ENCODE measurements around the gene ART4.

ART4 gene

DNA sequence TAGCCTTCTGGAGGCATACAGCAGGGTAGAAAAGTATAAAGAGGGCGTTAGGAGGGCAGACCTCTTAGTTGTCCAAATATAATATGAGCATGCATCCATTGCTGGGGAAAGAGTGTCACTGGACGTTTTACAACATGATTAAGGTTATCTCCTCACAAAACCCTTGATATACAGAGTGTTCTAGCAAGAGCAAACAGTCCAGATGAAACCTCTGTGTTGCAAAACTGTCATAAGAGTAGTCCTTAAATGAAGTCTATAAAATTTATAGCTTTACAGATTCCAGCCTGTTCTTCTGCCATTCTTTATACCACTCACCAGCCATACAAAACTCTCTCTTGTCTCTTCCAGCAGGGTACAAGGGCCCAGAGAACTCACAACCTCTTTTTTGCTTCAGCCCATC is 61.8 kb downstream of the ART4 start:
- Histone ChIP-seq H2BK15ac (replicated peaks; ENCODE audit: low read depth) (no peak overlapping the region), H3K56ac (ENCODE audit: low read length) (no peak overlapping the region), H3K4me3 (ENCODE audit: low read length) (no peak overlapping the region), H3K27me3 (ENCODE audit: insufficient read depth, low read length, poor library complexity) (no peaks in the 10 kb centered on the region), H3K18ac (ENCODE audit: low read length) (no peak overlapping the region), H2BK5ac (ENCODE audit: low read length) (no peak overlapping the region), H4K8ac (ENCODE audit: low read depth, low read length) (no peak overlapping the region), H3K4me1 (ENCODE audit: control insufficient read depth, low read depth, low read length) (no peaks in the 10 kb centered on the region), H3K23ac (ENCODE audit: low read length) (no peak overlapping the region), H4K5ac (ENCODE audit: low read length) (no peak overlapping the region), H3K79me1 (ENCODE audit: low read length) (no peaks in the 10 kb centered on the region), H3K9ac (ENCODE audit: low read length) (no peak overlapping the region), H3K79me2 (ENCODE audit: control insufficient read depth, insufficient read depth, low read length) (no peaks in the 10 kb centered on the region), H3K27ac (ENCODE audit: low read depth, low read length) (no peak overlapping the region), H2BK120ac (ENCODE audit: low read depth, low read length) (no peak overlapping the region), H3K4ac (ENCODE audit: low read depth, low read length) (no peak overlapping the region), H2AK5ac (ENCODE audit: low read length) (no peak overlapping the region), H3K36me3 (ENCODE audit: control insufficient read depth, insufficient read depth, low read length) (no peaks in the 10 kb centered on the region), H3K4me2 (ENCODE audit: low read length) (no peak overlapping the region)
- no CpG with 5 or more reads among the region's 2 CpGs for WGBS (ENCODE audit: extremely low coverage, insufficient coverage, low lambda C conversion rate)
- no peak for DNase-seq

DNA sequence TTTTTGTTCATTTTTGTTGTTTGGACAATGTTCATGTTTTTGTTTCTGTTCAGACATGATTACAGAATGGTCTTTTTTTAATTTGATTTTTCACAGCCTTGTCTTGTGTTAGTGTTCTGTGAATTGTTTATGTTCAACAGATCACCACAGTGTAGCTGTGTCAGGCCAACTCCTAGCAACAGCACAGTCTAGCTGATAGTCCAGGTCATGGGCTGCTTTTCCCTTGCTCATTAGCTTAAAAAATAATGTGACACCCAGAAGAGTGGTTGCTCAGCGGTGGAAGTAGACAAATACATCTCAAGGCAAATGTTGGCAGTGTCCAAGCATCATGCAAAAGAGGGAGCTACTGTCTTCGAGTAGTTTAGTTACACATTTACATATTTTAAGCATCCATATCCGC is 62.5 kb downstream of the ART4 start:
- H2AK5ac ChIP-seq (ENCODE audit: low read length) = no peak overlapping the region
- H3K23ac ChIP-seq (ENCODE audit: low read length) = no peak overlapping the region
- H3K4me3 ChIP-seq (ENCODE audit: low read length) = no peak overlapping the region
- no peaks in the 10 kb centered on the region for H3K27me3 ChIP-seq (ENCODE audit: insufficient read depth, low read length, poor library complexity)
- H4K5ac ChIP-seq (ENCODE audit: low read length) = no peak overlapping the region
- H3K4ac ChIP-seq (ENCODE audit: low read depth, low read length) = no peak overlapping the region
- no peaks in the 10 kb centered on the region for H3K79me2 ChIP-seq (ENCODE audit: control insufficient read depth, insufficient read depth, low read length)
- no peak overlapping the region for H2BK120ac ChIP-seq (ENCODE audit: low read depth, low read length)
- no peak overlapping the region for H3K18ac ChIP-seq (ENCODE audit: low read length)
- no peaks in the 10 kb centered on the region for H3K36me3 ChIP-seq (ENCODE audit: control insufficient read depth, insufficient read depth, low read length)
- no peak overlapping the region for H3K56ac ChIP-seq (ENCODE audit: low read length)
- no peak overlapping the region for H4K8ac ChIP-seq (ENCODE audit: low read depth, low read length)
- H3K27ac ChIP-seq (ENCODE audit: low read depth, low read length) = no peak overlapping the region
- DNase-seq = no peak
- H3K79me1 ChIP-seq (ENCODE audit: low read length) = no peaks in the 10 kb centered on the region
- H3K9ac ChIP-seq (ENCODE audit: low read length) = no peak overlapping the region
- no peak overlapping the region for H2BK15ac ChIP-seq (replicated peaks; ENCODE audit: low read depth)
- no peak overlapping the region for H2BK5ac ChIP-seq (ENCODE audit: low read length)
- H3K4me2 ChIP-seq (ENCODE audit: low read length) = no peak overlapping the region
- WGBS (ENCODE audit: extremely low coverage, insufficient coverage, low lambda C conversion rate) = no CpG with 5 or more reads among the region's 3 CpGs
- H3K4me1 ChIP-seq (ENCODE audit: control insufficient read depth, low read depth, low read length) = no peaks in the 10 kb centered on the region

DNA sequence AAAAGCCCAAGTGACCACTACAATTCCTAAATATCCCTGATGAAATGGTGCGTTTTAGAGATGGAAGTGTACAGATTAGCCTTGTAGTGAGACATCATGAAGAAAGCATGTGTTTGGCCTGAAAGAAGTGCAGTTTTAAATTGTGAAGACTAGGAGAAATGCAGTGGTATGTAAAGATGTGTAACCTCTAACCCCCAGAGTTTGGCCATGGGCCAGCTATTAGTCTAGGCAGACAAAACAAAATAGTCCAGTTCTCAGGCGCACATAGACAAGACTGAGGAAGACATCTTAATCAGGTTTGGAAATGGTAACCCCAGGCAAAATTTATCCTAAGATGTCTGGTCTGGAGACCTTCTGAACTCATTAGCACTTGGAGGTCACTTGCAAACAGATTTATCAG is 63.5 kb downstream of the ART4 start:
- H4K8ac ChIP-seq (ENCODE audit: low read depth, low read length) = no peak overlapping the region
- H3K18ac ChIP-seq (ENCODE audit: low read length) = no peak overlapping the region
- no peaks in the 10 kb centered on the region for H3K4me1 ChIP-seq (ENCODE audit: control insufficient read depth, low read depth, low read length)
- H3K79me2 ChIP-seq (ENCODE audit: control insufficient read depth, insufficient read depth, low read length) = no peaks in the 10 kb centered on the region
- H3K79me1 ChIP-seq (ENCODE audit: low read length) = no peaks in the 10 kb centered on the region
- H3K4me2 ChIP-seq (ENCODE audit: low read length) = no peak overlapping the region
- WGBS (ENCODE audit: extremely low coverage, insufficient coverage, low lambda C conversion rate) = no CpG with 5 or more reads among the region's 2 CpGs
- no peak overlapping the region for H2BK15ac ChIP-seq (replicated peaks; ENCODE audit: low read depth)
- no peaks in the 10 kb centered on the region for H3K27me3 ChIP-seq (ENCODE audit: insufficient read depth, low read length, poor library complexity)
- no peak overlapping the region for H3K56ac ChIP-seq (ENCODE audit: low read length)
- no peak overlapping the region for H3K4ac ChIP-seq (ENCODE audit: low read depth, low read length)
- H3K4me3 ChIP-seq (ENCODE audit: low read length) = no peak overlapping the region
- no peak overlapping the region for H2BK120ac ChIP-seq (ENCODE audit: low read depth, low read length)
- no peak overlapping the region for H3K27ac ChIP-seq (ENCODE audit: low read depth, low read length)
- no peak overlapping the region for H2BK5ac ChIP-seq (ENCODE audit: low read length)
- H3K23ac ChIP-seq (ENCODE audit: low read length) = no peak overlapping the region
- no peak for DNase-seq
- no peak overlapping the region for H2AK5ac ChIP-seq (ENCODE audit: low read length)
- no peak overlapping the region for H3K9ac ChIP-seq (ENCODE audit: low read length)
- no peaks in the 10 kb centered on the region for H3K36me3 ChIP-seq (ENCODE audit: control insufficient read depth, insufficient read depth, low read length)
- no peak overlapping the region for H4K5ac ChIP-seq (ENCODE audit: low read length)

DNA sequence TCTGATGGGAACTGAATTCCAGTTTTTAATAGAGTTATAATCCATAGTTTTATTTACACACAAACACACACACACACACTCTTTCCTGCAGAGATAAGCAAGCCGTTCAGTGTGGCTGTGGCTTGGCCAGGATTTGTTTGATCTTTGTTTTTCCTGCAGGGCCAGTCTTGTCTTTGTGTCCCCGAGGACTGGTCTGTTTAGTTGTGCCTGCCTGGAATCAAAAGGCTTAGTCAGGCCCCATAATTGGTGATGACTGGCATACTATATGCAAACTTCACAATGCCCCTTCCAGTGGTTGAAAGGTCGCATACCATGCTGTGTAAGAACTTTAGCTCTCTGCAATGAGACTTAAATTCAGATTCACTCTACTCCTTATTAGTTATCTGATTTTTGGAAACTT is 66.1 kb downstream of the ART4 start:
- Histone ChIP-seq H2BK15ac (replicated peaks; ENCODE audit: low read depth) (no peak overlapping the region), H3K36me3 (ENCODE audit: control insufficient read depth, insufficient read depth, low read length) (no peaks in the 10 kb centered on the region), H3K79me1 (ENCODE audit: low read length) (no peaks in the 10 kb centered on the region), H3K4me2 (ENCODE audit: low read length) (no peak overlapping the region), H3K9ac (ENCODE audit: low read length) (no peak overlapping the region), H4K8ac (ENCODE audit: low read depth, low read length) (no peak overlapping the region), H4K5ac (ENCODE audit: low read length) (no peak overlapping the region), H2BK5ac (ENCODE audit: low read length) (no peak overlapping the region), H3K4ac (ENCODE audit: low read depth, low read length) (no peak overlapping the region), H2AK5ac (ENCODE audit: low read length) (no peak overlapping the region), H3K23ac (ENCODE audit: low read length) (no peak overlapping the region), H3K4me3 (ENCODE audit: low read length) (no peak overlapping the region), H3K79me2 (ENCODE audit: control insufficient read depth, insufficient read depth, low read length) (no peaks in the 10 kb centered on the region), H3K18ac (ENCODE audit: low read length) (no peak overlapping the region), H2BK120ac (ENCODE audit: low read depth, low read length) (no peak overlapping the region), H3K4me1 (ENCODE audit: control insufficient read depth, low read depth, low read length) (no peaks in the 10 kb centered on the region), H3K27me3 (ENCODE audit: insufficient read depth, low read length, poor library complexity) (no peaks in the 10 kb centered on the region), H3K27ac (ENCODE audit: low read depth, low read length) (no peak overlapping the region), H3K56ac (ENCODE audit: low read length) (no peak overlapping the region)
- peak; percentile 23 for DNase-seq
- no CpG with 5 or more reads among the region's 3 CpGs for WGBS (ENCODE audit: extremely low coverage, insufficient coverage, low lambda C conversion rate)

DNA sequence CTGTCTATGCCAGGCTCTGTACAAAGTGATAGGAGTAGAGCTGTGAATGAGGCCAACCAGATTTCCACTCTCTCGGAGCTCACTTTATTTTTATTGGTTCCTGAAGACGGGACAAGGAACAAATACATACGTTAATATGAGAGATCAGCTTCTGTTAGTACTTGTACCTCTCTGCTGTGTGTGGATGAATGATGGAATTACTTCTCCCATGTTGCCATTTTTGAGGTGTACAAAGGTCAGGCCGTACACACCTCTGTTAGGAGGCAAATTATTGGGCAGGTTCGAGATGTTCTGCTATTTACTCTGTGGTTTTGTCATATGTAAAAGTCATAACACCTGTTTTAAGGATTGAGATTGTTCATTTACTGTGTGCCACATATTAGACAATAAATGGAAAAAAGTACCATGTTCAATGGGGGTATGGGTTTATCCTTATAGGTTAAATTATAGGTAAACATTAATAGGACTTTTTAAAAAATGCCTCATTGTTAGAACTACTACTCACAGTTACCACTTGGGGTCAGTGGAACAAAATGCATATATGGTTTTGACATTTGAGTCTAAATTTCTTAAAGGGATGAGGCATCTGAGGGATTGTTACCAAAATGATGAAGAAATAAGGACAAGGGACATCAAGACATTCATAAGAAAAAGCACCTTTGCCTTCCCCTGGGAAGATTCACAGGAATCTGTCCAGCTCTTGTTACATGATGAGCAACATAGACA is 66.9 kb downstream of the ART4 start:
- Histone ChIP-seq H3K18ac (ENCODE audit: low read length) (no peak overlapping the region), H3K27me3 (ENCODE audit: insufficient read depth, low read length, poor library complexity) (no peaks in the 10 kb centered on the region), H4K8ac (ENCODE audit: low read depth, low read length) (no peak overlapping the region), H3K79me1 (ENCODE audit: low read length) (no peaks in the 10 kb centered on the region), H2BK15ac (replicated peaks; ENCODE audit: low read depth) (no peak overlapping the region), H3K4ac (ENCODE audit: low read depth, low read length) (no peak overlapping the region), H3K4me1 (ENCODE audit: control insufficient read depth, low read depth, low read length) (no peaks in the 10 kb centered on the region), H2AK5ac (ENCODE audit: low read length) (no peak overlapping the region), H3K9ac (ENCODE audit: low read length) (no peak overlapping the region), H3K23ac (ENCODE audit: low read length) (no peak overlapping the region), H2BK5ac (ENCODE audit: low read length) (no peak overlapping the region), H3K4me2 (ENCODE audit: low read length) (no peak overlapping the region), H3K4me3 (ENCODE audit: low read length) (no peak overlapping the region), H4K5ac (ENCODE audit: low read length) (no peak overlapping the region), H3K56ac (ENCODE audit: low read length) (peak overlapping the region; percentile 20), H3K27ac (ENCODE audit: low read depth, low read length) (no peak overlapping the region), H3K36me3 (ENCODE audit: control insufficient read depth, insufficient read depth, low read length) (no peaks in the 10 kb centered on the region), H3K79me2 (ENCODE audit: control insufficient read depth, insufficient read depth, low read length) (no peaks in the 10 kb centered on the region), H2BK120ac (ENCODE audit: low read depth, low read length) (no peak overlapping the region)
- DNase-seq = no peak
- no CpG with 5 or more reads among the region's 5 CpGs for WGBS (ENCODE audit: extremely low coverage, insufficient coverage, low lambda C conversion rate)

DNA sequence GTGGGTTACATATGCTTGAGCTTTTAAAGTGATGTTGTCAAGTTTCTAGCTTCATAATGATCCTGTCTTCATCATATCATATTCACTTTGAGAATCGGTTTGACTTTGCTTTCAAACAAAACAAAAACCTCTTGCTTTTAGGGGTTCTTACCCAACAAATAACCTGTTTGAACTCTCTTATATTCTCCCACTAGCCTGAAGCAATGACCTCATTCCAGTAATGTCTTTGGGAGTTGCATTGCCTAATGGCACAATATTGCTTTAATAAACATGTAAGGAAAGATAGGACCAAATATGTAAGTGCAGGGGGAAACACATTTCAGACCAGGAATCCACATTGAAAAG is 67.7 kb downstream of the ART4 start:
- no peak for DNase-seq
- no peaks in the 10 kb centered on the region for H3K4me1 ChIP-seq (ENCODE audit: control insufficient read depth, low read depth, low read length)
- no CpG with 5 or more reads among the region's 1 CpG for WGBS (ENCODE audit: extremely low coverage, insufficient coverage, low lambda C conversion rate)
- H3K79me1 ChIP-seq (ENCODE audit: low read length) = no peaks in the 10 kb centered on the region
- peak overlapping the region; percentile 71 for H3K4me2 ChIP-seq (ENCODE audit: low read length)
- H2BK5ac ChIP-seq (ENCODE audit: low read length) = no peak overlapping the region
- peak overlapping the region; percentile 78 for H3K4me3 ChIP-seq (ENCODE audit: low read length)
- H4K5ac ChIP-seq (ENCODE audit: low read length) = no peak overlapping the region
- H2BK15ac ChIP-seq (replicated peaks; ENCODE audit: low read depth) = no peak overlapping the region
- no peak overlapping the region for H4K8ac ChIP-seq (ENCODE audit: low read depth, low read length)
- H3K36me3 ChIP-seq (ENCODE audit: control insufficient read depth, insufficient read depth, low read length) = no peaks in the 10 kb centered on the region
- no peak overlapping the region for H2AK5ac ChIP-seq (ENCODE audit: low read length)
- H2BK120ac ChIP-seq (ENCODE audit: low read depth, low read length) = no peak overlapping the region
- H3K18ac ChIP-seq (ENCODE audit: low read length) = no peak overlapping the region
- H3K23ac ChIP-seq (ENCODE audit: low read length) = no peak overlapping the region
- no peaks in the 10 kb centered on the region for H3K27me3 ChIP-seq (ENCODE audit: insufficient read depth, low read length, poor library complexity)
- H3K56ac ChIP-seq (ENCODE audit: low read length) = no peak overlapping the region
- H3K27ac ChIP-seq (ENCODE audit: low read depth, low read length) = no peak overlapping the region
- no peaks in the 10 kb centered on the region for H3K79me2 ChIP-seq (ENCODE audit: control insufficient read depth, insufficient read depth, low read length)
- no peak overlapping the region for H3K4ac ChIP-seq (ENCODE audit: low read depth, low read length)
- H3K9ac ChIP-seq (ENCODE audit: low read length) = peak overlapping the region; percentile 83
